HG02759 (cell line): ENCODE measurements around the gene ADAMTSL1.

Source experiments
- ATAC-seq: cut with Tn5 transposase; IDR thresholded peaks from one replicate; pipeline ENCODE4 v1.9.1; 2021; ENCODE audit warnings: mild to moderate bottlenecking, moderate library complexity; ENCODE audit not compliant: unreplicated experiment

Gene ADAMTSL1

DNA sequence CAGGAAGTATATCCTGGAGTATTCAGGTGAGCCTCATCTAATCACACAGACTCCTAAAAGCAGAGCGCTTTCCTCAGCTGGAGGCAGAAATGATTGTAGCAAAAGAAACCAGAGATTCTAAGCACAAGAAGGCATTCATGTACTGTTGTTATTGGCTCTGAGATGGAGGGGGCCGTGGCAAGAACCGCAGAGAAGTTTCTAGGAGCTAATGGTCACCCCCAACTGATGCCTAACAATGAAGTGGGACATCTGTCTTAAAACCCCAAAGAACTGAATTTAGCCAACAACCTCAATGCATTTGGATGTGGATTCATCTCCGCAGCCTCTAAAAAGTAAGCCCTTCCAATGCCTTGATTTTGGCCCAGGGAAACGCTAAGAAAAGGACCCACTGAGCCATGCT, 76.3 kb downstream of the ADAMTSL1 start:
- no peak for ATAC-seq

DNA sequence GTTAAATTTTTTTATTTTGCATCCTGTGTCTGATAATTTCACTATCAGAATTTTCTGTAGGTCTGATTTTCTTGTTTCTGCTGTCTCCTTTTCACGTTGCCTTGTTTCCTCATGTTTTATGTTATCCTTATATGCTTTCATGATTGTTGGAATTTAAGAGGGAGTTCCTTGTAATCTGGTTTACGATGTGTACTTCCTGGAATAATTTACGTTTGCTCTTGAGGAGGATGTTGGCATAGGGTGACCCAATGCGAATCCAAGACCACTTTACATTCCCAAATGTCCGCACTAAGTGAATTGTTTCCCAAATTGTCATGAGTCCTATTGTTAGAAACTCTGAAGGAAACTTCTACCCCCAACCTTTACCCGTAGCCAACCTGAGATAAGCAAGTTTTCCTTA, 80.3 kb downstream of the ADAMTSL1 start:
- ATAC-seq, result no peak

DNA sequence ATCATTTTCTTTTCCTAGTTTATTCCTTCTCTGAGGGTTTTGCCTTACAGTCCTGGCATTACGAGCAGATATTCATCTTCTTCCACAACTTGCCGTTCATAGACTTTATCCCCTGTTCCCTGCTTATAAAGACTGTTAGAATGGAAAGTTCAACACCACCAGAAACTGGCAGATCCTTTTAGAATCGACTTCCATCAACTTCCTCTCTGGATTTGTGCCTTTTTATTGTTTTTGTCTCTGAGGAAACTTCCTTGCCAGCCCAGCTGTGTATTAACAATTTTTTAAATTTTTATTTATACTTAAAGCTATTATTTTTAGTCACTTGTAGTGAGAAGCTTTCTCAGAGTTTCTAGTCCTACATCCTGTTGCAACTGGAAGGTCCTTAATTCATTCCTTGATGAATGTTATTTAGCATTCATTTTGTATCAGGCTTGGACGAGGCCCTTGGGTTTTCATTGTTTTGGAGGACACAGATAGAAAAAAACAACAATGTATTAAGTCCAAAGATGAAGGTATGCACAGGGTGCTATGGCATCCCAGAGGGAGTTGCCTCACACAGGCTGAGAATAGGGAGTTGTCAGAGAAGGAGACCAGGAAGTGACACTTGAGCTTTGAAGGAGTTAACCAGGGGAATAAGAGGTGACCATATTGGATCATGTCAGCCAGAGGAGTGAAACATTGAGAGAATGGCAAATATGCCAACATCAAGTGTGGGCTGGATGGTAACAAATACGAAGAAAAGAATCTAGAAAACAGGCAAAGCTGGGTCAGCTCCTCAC, 81.3 kb downstream of the ADAMTSL1 start:
- ATAC-seq, result no peak

DNA sequence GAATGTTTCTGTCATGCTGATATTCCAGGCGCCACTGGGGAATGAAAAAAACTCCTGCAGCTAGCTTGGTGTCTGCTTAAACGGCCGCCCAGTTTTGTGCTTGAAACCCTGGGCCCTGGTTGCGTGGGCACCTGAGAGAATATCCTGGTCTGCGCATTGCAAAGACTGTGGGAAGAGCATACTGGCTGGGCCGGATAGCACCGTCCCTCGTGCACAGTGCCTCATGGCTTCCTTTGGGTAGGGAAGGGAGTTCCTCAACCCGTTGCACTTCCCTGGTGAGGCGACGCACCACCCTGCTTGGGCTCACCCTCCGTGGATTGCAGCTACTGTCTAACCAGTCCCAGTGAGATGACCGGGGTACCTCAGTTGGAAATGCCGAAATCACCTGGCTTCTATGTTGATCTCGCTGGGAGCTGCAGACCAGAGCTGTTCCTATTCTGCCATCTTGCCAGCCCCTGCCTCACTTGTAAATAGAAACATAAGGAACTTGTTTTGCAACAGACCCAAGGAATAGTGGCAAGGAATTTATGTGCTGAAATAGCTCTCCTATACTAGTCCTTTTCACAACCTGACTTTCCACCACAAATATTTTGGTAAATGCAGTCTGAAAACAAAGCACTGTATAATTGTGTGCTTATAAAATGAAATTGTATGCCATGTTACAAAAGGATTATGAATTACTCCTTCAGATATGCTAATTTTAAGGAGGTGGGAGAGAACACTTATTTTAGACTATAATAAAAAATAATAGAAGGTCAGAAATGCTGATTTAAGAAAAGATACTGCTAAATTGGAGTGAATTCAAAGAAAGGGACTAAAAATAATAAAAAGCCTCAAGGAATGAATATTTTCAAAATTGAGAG, 90.3 kb downstream of the ADAMTSL1 start:
- ATAC-seq, result no peak

DNA sequence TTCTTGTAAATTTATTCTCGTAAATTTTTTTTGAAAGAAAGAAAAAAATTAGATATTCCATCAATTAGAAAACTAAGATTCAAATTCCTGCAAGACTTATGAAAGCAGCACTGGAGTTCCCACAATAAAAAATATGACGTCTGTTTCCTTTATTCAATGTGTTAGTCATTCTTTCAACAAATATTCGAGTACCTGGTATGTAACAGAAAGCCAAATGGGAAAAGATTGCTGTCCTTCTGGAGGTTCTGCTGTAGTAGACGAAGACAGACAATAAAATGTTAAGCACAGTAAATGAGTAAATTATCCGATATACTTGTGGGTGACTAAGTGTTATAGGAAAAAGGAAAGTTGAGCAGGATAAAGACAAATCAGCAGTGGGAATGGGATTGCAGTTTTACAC, 92.2 kb downstream of the ADAMTSL1 start:
- no peak for ATAC-seq

DNA sequence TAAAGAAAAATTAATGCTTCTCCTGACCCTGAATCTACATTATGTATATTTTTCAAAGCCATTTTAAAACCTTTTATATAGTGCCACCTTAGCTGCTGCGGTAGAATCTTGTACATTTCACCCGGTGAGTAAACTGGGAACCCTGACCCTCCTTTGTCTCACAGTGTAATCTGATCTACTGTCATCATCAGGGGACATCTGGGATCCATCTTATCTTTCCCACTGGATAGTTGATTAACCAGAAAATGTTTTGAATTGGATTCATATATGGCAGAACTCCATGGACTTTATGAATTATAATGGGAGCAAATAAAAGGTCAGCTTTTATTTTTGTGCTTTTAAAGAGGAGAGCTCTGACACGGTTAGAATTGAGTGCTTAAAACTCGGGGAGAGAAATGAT, 95.0 kb downstream of the ADAMTSL1 start:
- no peak for ATAC-seq

DNA sequence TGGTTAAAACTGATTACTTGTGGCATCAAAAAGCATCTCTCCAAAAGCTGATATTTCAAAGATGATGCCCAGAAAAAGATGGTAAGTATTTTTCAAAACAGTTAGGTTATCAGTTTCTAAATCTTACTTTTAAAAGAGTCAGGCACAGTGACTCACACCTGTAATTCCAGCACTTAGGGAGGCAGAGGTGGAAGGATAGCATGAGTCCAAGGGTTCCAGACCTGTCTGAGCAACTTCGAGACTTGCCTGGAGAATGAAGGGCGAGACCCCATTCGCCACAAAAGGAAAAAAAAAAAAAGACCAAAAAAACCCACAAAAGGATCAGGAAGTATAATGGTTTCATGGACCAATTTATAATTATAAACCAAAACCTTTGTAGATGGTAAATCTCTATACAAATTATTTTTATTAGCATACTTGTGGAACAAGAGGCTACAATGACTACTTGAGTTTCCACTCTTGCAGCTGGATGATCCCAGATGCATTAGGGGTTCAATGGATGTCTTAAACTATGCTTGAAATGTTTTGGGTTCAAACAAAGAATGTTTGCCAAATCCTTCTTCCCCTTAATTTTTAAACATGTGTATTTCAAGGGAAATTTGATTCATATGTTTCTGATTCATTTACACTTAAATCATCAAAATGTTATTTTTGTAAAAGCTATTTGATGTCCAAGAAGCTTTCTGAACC, 96.1 kb downstream of the ADAMTSL1 start:
- no peak for ATAC-seq

DNA sequence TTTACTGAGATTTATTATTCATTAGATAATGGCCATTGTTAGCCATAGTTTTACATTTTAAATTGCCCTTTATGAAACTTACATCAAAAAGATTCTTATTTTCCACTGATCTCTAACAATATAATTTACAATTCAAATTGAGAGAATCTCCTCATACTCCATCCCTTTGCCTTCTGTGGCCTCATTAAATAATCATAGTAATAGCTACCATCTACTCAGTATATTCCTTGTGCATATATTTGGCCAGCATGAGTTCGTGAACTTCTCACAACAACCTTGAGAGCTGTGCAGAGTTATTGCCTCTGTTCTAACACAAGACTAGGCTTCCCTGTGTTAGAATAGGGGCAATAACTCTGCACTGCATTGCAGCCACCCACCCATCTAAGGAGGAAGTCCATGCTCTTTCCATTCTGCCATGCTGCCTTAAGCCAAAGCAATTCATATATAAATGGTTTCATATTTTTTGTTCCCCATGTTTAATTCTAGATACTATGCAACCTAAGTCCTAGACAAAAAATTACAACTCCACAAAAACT, 99.1 kb downstream of the ADAMTSL1 start:
- no peak for ATAC-seq

DNA sequence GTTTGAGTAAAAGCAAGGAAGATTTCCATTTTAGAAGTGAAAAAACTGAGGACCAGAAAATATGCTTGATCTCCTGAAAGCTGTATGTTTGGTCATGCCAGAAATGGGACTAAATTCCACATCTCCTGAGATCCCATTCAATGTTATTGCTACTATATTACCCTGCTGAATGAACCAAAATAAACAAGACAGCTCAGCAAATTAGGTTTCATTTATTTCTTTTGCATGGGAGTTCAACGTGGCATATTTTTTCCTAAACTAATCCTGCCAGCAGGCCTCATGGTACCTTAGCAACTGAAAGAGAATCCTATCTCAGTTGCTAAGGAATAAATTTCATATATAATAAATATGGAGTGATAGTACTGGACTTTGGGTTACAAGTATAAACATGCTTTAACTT, 101.7 kb downstream of the ADAMTSL1 start:
- ATAC-seq, result no peak

DNA sequence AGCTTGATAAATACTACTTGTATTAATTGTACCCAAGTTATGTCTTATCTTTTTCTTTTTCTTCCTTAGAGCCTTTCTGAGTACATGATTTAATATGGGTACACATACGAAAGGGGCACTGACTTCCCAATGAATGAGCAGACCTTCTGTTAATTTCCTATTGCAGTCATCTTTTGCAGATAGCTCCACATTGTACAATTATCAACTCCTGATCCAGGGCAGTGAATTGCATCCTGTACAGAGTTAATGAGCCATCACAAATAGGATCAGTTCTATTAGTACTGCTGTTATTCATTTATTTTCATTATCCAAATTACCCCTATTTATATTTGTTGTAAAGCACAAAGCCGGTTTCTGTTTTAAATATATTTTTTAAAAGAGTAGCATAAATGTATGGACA, 105.6 kb downstream of the ADAMTSL1 start:
- no peak for ATAC-seq

DNA sequence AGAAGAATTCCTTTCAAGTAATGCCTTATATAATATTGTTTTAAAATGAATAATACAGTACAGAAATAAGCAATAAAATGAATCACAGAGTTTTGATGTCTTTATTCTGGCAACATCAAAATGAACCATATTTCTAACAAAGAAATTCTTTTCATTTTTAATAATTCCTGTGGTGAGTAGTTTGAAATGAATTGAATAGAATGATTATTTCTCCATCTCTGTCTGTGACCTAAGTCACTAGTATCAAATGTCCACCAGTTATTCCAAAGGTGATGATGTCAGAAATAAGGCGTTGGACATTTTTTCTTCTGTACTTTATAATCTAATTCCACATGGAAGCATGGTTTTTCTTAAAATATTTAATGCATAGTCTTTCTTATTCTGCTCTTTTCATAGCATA, 106.2 kb downstream of the ADAMTSL1 start:
- no peak for ATAC-seq

DNA sequence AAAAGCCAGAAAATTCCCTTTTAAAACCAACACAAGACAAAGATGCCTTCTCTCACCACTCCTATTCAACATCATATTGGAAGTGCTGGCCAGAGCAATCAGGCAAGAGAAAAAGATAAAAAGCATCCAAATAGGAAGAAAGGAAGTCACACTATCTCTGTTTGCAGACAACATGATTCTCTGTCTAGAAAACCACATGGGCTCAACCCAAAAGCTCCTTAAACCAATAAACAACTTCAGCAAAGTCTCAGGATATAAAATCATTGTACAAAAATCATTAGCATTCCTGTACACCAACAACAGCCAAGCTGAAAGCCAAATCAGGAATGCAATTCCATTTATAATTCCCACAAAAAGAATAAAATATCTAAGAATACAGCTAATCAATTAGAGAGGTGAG, 112.0 kb downstream of the ADAMTSL1 start:
- no peak for ATAC-seq

DNA sequence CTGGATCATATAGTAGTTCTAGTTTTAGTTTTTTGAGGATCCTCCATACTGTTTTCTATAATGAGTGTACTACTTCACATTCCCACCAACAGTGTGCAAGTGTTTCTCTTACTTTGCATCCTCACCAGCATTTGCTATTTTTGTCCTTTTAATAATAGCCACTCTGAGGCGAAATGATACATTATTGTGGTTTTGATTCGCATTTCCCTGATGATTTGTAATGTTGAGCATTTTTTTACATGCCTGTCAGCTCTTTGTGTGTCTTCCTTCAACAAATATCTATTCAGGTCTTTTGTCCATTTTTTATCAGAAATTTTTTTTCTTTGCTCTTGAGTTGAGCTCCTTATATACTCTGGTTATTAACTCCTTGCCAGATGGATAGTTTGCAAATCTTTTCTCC, 114.0 kb downstream of the ADAMTSL1 start:
- ATAC-seq, result no peak

DNA sequence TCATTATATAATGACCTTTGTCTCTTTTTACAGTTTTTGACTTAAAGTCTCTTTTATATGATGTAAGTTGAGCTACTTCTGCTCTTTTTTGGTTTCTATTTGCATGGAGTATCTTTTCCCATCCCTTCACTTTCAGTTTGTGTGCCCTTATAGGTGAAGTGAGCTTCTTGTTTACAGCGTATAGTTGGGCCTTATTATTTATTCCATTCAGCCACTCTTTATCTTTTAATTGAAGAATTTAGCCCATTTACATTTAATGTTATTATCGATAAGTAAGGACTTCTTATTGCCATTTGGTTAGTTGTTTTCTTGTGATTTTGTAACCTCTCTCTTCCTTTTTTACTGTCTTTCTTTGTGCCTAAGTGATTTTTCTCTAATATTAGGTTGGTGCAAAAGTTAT, 117.3 kb downstream of the ADAMTSL1 start:
- no peak for ATAC-seq

DNA sequence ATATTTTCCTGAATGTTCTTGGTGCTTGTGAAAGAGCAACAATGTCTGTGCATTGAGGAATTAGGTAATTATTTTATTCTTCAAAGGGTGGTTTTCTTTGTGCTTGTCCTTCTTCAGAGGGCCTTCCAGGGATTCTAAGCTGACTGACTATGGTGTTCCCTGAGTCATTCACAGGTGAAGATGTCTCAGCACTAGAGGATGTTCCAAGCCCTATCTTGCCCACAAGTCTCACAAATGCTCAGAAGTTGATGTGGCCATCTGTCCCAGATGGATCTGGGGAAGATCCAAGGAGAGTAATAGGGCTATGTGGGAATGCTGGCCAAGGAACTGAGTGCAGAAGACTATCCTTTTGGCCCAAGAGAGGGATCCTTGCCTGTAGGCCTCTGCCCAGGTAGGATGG, 120.9 kb downstream of the ADAMTSL1 start:
- no peak for ATAC-seq

DNA sequence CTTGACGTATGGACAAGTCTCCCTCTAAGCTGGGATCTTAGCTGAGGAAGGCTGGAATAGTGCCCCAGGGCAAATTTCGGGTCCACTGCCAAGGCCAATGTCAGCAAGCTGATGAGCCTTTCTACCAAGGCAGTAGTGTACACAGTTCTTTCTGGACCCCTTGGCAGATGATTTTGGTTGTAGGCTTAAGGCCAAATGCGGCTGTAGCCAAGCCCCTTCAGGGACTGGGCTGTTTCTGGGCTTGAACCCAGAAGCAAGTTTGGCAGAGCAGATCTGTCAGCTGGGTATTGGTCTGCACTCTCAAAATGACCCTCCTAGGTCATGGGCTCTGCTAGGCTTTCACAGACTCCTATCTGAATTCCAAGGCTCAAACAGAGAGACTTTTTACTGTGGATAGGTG, 121.6 kb downstream of the ADAMTSL1 start:
- no peak for ATAC-seq

DNA sequence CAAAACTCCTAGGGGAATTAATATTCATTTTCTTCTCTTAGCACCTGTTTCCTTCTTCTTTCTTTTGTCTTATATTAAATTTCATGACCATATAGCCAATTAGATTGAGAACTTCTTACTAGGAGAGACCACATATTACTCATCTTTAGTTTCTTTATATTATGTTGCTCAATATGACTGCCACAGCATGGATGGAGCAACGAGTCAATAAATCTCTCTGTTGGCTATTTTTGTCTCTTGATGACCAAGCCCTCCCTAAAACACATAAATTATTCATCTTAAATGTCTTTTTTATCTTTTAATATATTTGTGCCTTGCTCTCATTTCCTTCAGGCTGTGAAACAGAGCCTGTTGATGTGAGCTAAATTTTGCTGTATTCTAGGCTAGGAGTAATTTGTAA, 123.0 kb downstream of the ADAMTSL1 start:
- no peak for ATAC-seq

DNA sequence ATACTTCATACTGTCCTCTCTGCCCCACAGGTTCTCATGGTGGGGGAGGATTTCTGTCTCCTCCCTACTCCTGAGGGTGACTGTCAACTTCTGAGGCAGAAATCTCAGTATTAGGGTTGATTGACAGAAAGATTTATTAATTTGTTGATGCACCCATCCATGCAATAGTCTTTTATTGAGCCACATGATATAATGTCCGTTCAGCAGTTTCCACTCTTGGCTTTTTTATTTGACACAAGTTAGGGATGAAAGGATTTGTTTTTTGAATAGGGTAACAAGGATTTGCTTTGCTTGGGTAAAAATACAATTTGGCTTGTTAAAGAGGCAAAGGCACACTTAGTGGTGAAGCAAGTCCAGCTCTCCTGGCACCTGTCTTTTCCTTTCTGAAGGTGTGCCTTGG, 125.0 kb downstream of the ADAMTSL1 start:
- ATAC-seq, result no peak

DNA sequence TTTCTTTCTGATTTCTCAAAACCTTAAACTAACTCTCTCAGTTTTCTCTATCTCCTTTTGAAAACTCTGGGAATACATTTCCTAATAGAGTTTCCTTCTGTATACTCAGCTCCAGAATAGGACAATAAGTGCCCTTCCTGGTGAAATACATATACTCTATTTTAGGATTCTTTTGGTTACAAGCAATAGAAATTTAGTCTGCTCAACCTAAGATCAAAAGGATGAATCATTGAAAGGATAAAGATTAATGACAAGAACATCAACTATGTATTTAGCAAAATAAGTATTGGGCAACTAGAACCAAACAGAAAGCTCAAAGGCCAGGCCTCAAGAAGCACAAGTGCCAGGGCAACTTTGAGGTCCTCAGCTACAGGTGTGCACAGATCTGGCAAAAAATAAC, 127.1 kb downstream of the ADAMTSL1 start:
- ATAC-seq, result no peak

DNA sequence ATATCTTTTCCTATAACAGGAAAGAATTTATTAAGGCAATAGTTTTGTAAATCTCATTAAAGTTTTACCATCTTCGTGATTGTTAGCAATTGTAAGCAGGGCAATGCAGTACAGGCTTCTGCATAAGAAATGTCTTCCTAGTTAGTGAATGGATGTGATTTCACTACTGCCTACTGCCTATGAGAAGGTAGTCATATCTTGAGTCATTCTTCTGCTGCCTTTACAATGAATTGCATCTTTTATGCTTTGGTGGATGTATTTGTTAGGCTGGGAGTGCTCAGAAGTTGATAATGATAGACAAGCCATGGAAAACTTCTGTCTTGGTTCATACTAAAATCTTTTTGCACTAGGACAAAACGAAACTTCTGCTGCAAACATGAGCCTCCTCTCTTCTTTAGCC, 128.0 kb downstream of the ADAMTSL1 start:
- no peak for ATAC-seq
